ENCODE data around the gene SUGCT. TPM values are rescaled to one million over a fixed set of nuclear protein-coding genes. Genes with fewer than 3 reads are reported as not detected.

Gene SUGCT
- total and polyA plus RNA-seq, 9 of the 15 experiments (the other 6 are each of a cell fraction or from before 2014, with no cell fraction given) = 0.58 to 2.5 (median 1.4) TPM

DNA sequence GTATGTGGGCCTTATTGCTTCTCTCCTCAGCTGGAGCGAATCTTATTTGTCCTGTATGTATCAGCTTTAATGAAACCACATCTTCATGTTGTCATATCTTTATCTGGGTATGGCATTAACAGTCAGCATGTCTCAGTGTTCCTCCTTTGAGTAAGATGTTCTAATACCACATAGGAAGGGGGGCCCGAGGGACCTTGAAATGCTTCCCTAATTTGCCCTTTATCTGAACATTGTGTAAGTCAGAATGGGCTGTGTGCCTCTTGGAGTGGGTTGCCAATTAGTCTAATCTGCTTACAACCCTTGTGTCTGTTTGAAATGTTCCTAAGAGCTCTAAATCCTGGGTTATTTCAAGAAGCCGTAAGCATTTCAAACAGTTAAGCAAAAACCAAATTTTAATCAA is 623.8 kb downstream of the SUGCT start:
- no TSS peak for BruUV-seq (replicated peaks)
- Histone ChIP-seq H3K79me2 (ENCODE audit: control insufficient read depth, insufficient read depth, low read length) (no peaks in the 10 kb centered on the region), H3K4me1 (replicated peaks in 1 of 2; ENCODE audit: control insufficient read depth in 2 of 2, insufficient read depth in 2 of 2, low read length in 2 of 2) (no peaks in the 10 kb centered on the region), H3K9me3 (replicated peaks; ENCODE audit: control insufficient read depth, insufficient read depth, low read depth, low read length) (no peaks in the 10 kb centered on the region), H3K9me1 (ENCODE audit: control insufficient read depth, insufficient read depth, low read length) (no peaks in the 10 kb centered on the region), H3K4me2 (ENCODE audit: insufficient read depth, low read length) (no peak overlapping the region), H2AFZ (ENCODE audit: low read depth, low read length) (no peak overlapping the region), H3K27me3 (ENCODE audit: control insufficient read depth in 2 of 2, insufficient read depth in 2 of 2, low read length in 2 of 2) (no peaks in the 10 kb centered on the region), H4K20me1 (replicated peaks; ENCODE audit: control insufficient read depth, insufficient read depth, low read length) (no peaks in the 10 kb centered on the region), H3K27ac (ENCODE audit: extremely low read depth, low read depth, low read length) (no peak overlapping the region), H3K4me3 (no peak overlapping the region), H3K36me3 (ENCODE audit: control insufficient read depth, insufficient read depth, low read length) (no peaks in the 10 kb centered on the region), H3K9ac (ENCODE audit: insufficient read depth in 1 of 2, low read depth in 2 of 2, low read length in 2 of 2) (no peak overlapping the region)
- in situ Hi-C loops (cut with MboI) (no loop called here), intact Hi-C loops (cut with micrococcal nuclease) (no loop called here)
- no peak for DNase-seq (ENCODE audit: extremely low read depth in 1 of 4, low spot score in 3 of 4)
- TF ChIP-seq ATF7 (IDR thresholded peaks at IDR 0.05) (no peak), MTF1 (CRISPR knock-in tag; IDR thresholded peaks at IDR 0.05; ENCODE audit: borderline replicate concordance) (no peak), ZSCAN29 (IDR thresholded peaks at IDR 0.05) (no peak), NFRKB (IDR thresholded peaks at IDR 0.05; ENCODE audit: low read depth) (no peak), CBFA2T2 (conservative IDR thresholded peaks at IDR 0.05) (no peak), XRCC3 (IDR thresholded peaks at IDR 0.05) (no peak), JUND (IDR thresholded peaks at IDR 0.05; ENCODE audit: borderline replicate concordance, low read depth, low read length) (no peak), JUND (tag; IDR thresholded peaks at IDR 0.05; ENCODE audit: borderline replicate concordance, low read depth, low read length) (no peak), PHF21A (IDR thresholded peaks at IDR 0.05; ENCODE audit: borderline replicate concordance, low read depth) (no peak), LCOR (CRISPR knock-in tag; IDR thresholded peaks at IDR 0.05) (no peak), TOE1 (IDR thresholded peaks at IDR 0.05; ENCODE audit: borderline replicate concordance) (no peak), TOE1 (CRISPR knock-in tag; IDR thresholded peaks at IDR 0.05; ENCODE audit: borderline replicate concordance, low read depth) (no peak)
- TF ChIP-seq, protein P1, sequence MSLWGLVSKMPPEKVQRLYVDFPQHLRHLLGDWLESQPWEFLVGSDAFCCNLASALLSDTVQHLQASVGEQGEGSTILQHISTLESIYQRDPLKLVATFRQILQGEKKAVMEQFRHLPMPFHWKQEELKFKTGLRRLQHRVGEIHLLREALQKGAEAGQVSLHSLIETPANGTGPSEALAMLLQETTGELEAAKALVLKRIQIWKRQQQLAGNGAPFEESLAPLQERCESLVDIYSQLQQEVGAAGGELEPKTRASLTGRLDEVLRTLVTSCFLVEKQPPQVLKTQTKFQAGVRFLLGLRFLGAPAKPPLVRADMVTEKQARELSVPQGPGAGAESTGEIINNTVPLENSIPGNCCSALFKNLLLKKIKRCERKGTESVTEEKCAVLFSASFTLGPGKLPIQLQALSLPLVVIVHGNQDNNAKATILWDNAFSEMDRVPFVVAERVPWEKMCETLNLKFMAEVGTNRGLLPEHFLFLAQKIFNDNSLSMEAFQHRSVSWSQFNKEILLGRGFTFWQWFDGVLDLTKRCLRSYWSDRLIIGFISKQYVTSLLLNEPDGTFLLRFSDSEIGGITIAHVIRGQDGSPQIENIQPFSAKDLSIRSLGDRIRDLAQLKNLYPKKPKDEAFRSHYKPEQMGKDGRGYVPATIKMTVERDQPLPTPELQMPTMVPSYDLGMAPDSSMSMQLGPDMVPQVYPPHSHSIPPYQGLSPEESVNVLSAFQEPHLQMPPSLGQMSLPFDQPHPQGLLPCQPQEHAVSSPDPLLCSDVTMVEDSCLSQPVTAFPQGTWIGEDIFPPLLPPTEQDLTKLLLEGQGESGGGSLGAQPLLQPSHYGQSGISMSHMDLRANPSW (CRISPR knock-in tag; IDR thresholded peaks at IDR 0.05) = no peak
- TF ChIP-seq, protein P2, sequence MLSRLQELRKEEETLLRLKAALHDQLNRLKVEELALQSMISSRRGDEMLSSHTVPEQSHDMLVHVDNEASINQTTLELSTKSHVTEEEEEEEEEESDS (CRISPR knock-in tag; IDR thresholded peaks at IDR 0.05) = no peak
- TF ChIP-seq, protein P3, sequence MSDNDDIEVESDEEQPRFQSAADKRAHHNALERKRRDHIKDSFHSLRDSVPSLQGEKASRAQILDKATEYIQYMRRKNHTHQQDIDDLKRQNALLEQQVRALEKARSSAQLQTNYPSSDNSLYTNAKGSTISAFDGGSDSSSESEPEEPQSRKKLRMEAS (CRISPR knock-in tag; IDR thresholded peaks at IDR 0.05) = no peak
- ChIA-PET CTCF (ENCODE audit: low intra/inter-chr PET ratio) (no interaction called here), POLR2A (no interaction called here)
- no peak for ATAC-seq
- FAIRE-seq = no peak
- WGBS (ENCODE audit: insufficient coverage, low coverage, missing lambda C conversion rate) = 0% methylated on average over 3 of the region's 3 CpGs

Measured in K562 (cell line).